ENCODE results near the gene ARID1B.

ARID1B gene

DNA sequence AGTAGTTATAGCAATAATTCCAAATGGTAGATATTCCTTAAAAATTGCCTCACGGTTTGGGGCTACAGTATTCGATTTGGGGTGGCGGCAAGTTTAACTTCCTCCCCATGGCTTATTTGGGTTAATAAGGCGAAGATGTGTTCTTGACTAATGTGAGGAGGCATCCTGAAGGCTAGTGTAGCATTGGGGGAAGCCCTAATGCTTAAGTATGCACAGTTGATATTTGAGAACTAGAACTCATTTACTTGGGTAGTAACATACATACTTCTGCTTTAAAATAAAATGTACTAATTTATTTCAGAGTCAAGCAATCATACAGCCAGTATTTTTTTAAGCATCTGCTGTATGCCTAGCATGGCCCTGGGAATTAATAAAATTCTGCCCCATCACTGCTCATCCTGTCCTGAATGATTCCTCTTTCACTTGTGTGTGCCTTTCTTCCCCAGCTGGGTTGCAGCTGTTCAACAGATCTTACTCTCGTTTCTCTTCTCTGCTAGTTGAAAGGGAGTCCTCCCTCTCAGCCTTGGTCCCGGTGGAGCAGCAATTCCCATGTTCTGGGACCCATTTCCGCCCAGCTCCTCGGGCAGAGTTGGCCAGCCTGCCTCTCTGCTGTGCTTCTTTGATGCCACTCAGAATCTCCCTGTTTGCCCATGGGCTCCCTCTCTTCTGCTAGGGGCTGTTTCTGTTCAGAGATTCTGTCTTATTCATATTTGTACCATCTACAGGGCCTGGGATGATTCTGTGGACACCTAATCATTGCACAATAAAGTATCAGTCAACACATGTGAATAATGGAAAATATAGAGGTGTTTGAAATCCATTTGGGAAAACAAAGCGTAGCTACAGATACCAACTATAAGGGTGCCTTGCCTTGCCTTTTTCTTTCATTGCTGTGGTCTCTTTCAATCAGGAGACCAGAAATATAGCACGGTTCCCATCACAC lies 104.8 kb downstream of the ARID1B start:
- DNase-seq = no peak

DNA sequence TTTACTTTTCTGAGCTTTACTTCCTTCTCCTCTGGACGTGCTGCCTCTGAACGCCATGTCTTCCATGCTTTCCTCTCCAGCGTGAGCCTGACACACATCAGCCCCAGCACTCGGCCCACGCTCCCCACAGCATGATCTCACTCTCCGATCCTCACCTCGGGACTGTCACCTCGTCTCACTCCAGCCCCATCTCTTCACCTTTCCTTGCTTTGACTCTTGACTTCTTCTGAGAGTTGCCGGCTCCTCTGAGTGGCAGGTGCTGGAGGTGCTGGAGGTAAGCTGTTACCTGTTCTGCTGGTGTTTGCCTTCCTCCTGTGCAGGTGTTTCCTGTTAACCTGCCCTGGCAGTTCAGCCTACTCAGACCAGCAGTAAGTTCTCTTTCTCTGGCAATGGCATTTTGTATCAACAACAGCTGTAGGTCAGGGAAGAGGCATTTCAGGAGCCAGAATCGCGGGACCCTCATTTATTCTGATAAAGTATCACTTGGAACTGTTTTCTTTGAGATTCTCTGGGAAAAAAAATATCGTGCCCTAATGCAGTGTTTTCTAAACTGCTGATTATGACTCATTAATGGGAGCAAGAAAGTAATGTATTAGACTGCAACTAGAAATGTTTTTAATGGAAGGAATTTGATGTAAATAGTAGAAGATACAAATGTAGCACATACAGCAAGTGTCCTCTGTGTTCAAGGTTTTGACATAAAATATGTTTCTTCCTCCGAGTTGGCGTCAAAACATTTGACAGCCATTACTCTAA lies 106.5 kb downstream of the ARID1B start:
- no peak for DNase-seq

DNA sequence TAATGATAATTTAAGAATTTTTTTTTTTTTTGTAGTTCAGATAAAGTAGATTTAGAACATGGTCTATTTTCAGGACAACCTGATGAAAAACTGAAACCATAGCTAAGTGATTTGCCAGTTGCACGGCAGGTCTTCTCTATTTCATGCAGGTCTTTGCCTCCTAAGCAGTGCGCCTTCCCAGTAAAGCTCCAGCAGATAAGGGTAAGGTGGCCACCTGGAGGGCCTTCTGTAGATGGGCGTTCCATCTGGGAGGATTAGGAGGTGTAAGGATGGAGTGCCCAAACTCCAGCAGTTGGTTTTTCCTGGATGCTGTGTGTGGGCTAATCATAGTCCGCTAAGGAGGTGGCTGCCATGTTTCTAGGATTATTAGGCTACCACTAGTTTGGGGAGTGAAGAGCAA lies 107.1 kb downstream of the ARID1B start:
- DNase-seq = no peak

DNA sequence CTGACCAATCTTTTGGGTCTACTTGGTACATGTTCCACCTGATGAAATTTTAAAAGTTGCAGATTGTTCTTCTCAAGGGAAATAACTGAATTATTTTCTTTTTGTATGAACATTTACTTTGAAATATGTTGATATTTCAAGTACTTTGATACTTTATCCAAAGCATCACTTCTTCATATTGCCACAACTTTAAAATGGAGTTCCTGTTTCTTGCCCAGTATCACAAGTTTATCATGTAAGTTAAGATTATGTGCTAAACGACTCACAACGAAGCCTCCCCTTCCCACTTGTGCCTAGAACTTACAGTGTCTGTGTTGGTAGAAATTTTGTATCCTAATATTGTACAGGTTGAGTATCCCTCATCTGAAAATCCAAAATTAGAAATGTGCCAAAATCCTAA lies 108.4 kb downstream of the ARID1B start:
- DNase-seq = no peak

DNA sequence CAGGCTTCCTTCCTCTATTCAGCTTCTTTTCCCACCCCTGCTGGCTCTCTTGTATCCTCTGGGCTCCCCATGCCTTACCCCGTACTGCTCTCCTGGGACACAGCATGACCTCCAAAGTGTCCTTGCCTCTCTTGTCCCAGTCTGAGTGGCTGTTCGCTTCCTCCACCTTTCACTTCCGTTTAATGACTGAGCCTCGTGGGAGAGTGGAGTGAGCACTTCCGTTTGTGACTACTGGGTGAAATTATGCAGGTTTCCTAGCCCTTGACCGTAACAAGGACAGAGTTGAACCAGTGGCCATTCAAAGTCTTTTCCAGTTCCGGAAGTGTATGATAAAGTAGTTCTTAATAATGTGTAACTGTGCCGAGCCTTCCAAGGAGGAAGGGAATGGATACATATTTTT lies 109.2 kb downstream of the ARID1B start:
- DNase-seq = no peak

DNA sequence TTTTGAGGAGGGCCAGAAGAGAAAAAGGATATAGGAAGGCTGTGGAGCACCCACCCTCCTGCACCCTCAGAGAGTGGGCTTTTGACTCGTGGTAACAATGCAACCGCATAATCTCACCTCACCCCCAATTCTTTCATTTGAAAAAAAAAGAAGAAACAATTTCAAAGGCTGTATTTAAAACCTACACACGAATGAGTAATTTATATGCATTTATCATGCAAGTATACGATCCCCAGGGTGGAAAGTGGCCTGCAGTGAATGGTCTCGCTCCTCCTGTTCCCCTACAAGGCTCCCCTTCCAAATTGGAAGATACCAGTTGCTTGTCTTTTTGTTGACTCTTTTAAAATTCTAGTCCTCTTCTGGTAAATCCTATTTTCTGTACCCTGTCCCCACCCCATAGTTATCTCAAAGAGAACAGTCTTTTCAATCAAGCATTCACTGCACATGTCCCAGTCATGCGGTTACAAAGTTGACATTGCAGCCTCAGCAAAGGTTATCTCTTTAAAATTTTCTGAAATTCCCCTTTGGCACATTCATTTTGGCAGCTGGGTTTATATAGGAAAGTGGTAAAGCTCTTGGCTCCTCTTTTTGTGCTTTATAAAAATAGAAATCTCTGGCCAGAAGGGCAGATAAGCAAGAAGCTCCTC lies 110.6 kb downstream of the ARID1B start:
- no peak for DNase-seq

DNA sequence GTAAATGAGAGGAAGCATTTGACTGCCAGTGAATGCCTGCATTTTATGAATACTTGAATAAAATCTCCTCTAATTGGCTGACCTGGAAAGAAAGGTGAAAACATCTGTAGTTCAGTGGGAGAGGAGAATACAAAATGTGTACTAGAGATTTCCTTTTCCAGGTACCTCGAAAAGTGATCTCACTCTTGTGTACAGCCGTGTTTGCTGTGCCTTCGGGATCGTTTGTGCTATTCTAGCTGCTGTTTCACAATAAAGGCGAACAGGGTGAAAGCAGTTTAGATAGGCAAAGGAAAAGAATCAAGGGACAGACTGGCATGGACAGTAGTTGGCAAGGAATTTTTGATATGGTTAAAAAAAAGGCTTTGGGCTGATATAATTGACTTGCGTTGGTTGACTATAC lies 112.3 kb downstream of the ARID1B start:
- DNase-seq = no peak

DNA sequence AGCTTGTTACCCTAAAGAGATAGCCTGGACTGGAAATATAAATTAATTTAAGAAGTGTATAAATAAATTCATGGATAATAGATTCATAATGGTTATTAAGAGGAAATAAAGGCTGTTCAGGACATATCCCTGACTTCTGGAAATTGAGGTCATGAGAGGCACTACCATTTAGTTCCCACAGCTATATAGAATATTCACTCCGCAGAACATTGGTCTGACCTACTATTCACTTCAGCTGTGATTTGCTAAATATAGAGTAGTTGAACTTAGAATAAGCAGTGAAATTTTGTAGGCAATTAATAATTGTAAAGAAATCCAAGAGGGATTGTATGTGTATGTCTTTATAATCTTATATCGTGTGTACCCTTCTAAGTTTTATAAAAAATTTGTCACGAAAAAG lies 112.8 kb downstream of the ARID1B start:
- no peak for DNase-seq

DNA sequence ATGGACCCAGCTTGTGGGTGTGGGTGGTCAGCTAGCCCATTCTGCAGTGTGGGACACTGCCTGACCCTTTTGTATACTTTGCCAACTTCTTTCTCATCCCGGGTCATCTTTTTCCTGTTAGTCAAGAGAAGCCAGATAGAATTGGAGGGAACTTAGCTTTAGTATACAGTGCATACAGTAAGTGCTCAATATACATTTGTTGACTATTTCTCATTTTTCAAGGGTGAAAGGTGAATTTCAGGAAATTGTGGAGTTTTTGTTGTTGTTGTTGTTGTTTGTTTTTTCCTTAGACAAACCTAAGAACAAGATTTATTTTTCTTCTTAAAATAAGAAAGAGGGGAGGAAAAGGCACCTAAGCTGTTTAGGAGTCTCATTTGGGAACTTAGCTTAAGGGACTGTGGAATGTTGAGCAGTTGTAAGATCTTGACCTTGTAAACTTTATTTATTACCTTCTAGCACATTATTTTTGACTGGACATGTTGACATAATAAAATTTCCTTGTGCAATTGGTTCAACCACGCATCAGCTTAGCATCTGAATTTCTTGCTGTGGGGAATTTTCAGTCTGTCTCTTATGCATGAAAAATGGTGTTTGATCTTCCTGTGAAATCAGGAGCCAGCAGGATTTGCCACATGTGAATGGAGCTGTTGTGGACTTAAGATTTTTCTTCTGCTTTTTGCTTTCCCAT lies 113.6 kb downstream of the ARID1B start:
- no peak for DNase-seq

DNA sequence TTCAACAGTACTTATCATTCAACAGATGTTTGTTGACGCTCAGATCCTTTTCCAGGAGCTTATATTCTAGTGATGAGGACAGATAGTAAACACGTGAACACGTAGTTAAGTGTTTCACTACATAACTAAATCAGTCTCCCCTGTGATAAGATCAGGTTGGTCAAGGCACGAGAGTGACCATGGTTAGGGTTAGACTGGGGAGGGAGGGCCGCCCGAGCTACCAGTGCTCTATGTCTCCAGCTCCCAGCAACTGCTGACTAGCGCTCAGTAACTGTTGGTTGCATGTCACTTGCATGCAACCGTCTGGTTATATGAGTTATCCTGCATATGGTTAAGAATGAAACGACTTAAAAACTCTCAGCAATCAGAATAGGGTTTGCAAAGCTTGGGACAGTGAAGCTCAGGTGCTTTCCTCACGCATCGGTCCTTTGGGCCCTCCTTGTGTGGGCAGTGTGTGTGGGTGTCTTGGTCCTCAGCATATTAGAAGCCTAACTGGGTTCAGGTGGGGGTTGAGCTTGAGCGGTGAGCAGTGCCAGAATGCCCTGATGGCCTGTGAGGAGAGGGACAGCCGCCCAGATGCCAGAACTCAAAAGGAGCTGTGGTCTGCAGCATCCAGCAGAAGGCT lies 120.8 kb downstream of the ARID1B start:
- no peak for DNase-seq

DNA sequence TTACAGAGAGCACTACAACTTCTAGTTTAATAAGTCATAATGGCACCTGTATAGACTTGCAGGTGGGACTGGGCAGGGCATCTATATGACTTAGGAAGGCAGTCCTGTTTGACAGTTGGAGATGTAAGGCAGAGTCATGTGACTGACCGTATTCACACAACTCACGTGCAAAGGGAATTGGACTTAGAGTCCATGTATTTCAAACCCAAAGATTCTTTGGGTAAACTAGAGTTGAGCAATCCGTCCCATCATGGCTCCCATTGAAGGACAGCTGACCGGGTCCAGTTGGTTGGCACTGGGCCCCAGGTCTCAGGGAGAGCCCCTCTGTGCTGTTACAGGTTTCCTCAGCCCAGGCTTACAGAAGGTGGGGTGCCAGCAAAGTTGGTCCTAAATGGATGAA lies 121.9 kb downstream of the ARID1B start:
- no peak for DNase-seq

DNA sequence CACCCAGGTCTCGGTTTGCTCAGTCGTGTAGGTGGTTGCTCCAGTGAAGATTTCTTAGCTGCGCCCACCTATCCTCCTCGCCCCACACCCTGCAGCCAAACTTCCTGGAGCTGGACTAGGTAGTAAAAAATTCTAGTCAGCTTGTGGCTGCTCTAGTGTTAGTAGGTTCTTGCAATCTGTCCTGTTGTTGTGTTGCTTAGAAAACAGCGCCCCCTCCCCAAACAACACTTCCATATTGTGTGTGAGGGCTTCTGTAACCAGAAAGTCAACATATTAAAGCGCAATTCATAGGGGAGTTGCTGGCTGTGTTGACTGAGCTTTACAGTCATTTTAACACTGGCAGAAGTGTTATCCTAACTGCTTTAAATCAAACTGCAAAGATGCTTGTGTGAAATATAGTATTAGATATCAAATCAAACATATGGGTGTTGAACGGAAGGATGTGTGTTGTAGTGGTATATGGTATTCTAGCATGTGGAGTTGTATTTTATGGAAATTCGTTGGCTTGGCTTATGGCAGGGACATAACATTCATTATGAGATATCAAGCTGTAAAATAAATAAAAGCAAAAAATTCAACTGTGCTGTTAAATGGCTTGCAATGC lies 122.5 kb downstream of the ARID1B start:
- DNase-seq = no peak

DNA sequence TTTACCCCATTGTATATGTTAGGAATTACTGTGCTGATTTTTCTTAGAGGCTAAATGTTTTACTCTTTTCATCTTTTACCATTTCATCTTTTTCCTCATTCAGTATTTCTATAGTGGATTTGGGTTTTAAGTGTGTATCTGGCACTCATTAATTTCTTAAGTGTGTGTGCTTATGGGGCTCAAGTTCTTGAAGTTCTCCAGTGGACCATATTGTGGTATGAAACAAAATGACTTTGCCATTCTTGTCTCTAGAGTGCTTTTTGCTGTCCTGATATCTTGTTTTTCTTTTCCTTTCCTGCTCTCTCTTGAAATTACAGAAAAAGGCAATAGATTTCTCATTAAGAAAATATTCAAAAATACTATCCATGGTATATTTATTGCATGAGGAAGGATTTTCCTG lies 123.1 kb downstream of the ARID1B start:
- no peak for DNase-seq

DNA sequence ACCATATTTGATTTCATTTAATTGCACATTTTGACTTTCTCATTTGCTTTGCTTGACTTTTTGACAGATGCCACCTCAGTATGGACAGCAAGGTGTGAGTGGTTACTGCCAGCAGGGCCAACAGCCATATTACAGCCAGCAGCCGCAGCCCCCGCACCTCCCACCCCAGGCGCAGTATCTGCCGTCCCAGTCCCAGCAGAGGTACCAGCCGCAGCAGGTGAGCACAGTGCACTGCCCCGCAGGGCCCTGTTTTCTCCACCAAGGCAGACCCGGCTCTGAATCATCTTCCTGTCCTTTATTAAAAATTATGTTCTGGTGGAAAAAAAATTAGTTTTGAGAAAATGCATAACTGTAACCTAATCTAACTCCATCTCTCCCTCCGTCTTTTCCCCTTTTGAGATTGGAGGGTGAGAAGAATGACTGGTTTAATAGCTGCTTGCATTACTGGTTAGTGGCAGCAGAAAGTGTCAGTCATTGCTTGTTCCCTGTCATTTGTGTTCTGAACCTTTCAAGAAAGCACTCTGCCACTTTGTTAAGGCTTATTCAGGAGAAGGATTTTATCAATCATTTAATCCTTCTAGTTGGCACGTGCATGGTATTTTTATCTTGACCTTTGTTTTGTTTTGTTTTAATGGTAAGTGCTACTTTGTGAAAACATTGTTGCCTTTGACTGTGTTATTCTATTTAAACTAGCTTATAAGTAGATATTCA lies 124.3 kb downstream of the ARID1B start:
- no peak for DNase-seq

DNA sequence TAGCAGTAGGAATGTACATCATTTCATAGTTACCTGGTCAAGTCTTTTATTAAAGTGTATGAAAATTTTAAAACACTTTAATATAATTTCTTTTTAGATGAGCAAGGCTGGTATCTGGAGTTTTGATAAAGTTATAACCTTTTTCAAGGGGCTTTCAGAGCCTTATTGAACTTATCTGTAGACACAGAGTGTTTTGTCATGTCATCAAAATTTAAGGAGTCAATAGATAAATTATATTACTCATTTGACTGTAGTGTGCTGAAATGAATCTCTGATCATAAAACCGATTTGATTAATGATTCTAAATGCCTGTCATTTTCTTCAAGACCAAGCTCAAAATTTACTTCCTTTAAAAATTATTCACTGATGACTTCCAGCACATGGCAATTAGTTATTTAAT lies 125.6 kb downstream of the ARID1B start:
- no peak for DNase-seq

DNA sequence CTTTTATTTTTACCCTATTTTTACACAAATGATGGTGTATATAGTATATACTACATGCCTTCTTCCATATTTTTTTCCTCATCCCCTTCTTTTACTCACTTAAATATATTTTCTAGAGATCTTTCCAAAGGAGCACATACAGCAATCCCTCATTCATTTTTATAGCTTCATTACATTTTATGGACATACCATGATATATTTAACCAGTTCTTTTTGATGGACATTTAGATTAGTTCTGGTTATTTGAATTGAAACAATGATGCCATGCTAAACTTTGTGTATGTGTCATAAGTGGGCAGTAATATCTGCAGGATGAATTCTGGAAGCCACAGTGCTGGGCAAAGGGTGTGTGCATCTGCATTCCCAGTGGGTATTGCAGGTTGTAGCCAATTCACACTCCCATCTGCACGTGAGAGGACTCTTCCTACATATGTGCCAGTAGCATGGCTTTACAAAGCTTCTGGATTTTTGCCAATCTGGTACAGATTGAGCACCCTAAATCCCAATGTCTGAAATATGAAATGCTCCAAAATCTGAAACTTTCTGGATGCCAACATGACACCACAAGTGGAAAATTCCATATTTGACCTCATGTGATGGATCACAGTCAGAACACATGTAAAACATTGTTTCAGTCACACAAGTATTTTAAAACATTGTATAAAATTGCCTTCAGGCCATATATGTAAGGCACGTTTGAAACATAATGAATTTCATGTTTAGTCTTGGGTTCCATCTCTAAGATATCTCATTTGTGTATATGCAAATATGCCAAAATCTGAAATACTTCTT lies 127.2 kb downstream of the ARID1B start:
- no peak for DNase-seq

DNA sequence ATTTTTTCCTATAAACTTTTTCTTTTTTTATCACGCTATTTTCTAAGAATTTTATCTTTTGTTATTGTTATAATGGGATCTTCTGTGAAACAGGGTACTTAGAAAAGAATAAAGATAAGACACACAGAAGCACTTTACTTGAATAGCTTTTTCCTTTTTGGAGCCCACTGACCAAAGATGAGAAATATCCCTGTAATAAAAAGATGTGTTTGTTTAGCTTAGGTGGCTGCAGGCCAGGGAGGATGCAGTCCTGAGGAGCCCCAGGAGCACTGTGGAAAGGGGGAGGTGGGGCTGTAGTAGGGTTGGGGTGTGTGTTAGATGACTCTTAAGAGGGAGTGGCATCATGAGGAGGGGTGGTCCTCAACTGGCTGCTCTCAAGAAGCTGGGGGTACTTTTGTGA lies 128.6 kb downstream of the ARID1B start:
- DNase-seq = no peak

DNA sequence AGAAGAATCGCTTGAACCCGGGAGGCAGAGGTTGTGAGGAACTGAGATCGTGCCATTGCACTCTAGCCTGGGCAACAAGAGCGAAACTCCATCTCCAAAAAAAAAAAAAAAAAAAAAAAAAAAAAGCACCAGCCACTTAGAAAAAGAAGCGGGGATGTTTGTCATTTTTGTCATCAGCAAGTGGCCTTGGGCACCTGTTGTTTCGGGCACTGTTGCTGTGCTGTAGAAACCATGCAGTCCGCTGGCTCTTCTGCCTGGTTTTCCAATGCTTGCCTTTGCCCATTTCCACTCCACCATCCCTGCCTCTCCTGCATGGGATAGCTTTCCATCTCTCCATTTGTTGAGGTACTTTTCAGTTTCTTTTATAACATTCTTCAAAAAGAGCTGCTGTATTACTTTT lies 129.3 kb downstream of the ARID1B start:
- DNase-seq = no peak

DNA sequence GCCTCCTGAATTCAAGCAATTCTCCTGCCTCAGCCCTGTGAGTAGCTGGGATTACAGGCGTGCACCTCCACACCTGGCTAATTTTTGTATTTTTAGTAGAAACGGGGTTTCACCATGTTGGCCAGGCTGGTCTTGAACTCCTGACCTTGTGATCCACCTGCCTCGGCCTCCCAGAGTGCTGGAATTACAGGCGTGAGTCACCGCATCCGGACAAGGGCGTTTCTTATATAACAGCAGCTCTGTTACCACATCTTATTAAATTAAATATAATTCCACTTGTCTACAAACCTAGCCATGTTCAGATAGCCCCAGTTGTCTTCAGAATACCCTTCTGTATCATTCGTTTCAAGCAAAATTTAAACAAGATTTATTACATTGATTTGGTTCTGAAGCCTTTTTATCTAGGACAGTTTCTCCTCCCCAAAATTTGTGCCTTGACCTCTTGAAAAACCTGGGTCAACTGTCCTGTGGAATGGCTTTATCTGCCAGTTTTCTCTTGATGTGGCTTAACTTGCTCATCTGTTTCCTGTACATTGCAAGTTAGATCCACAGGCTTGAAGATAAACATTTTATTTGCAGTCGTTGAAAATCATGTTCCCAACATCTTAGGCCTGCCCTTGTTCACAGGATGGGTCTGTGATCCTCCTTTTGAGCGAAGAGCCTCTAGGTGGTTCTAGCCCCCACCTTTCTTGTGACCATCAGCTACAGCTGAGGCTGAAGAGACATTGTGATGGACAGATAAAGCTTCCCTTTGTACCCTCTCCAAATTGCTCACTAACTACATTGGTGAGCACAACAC lies 132.2 kb downstream of the ARID1B start:
- no peak for DNase-seq

DNA sequence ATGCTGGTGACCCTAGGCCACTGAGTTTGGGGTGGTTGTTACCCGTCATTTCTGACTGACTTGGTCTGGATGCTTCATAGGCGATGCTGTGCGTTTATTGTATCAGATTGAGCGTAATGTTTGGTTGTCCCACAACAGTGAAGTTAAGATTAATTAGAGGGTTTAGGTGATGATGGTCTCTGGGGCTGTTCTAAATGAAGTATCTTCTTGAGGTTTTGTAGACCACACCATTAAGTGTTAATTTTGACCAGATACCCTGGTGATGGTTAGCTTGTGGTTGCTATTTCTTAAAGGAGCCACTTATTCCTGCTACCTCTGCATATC lies 132.8 kb downstream of the ARID1B start:
- DNase-seq = no peak
